Measurements from ENCODE around the gene KRT28.
"Not testable (repeated sequence)": the region's sequence is repeated elsewhere in the genome, so short reads cannot be mapped to it uniquely, and the experiment has no call there.

The KRT28 gene

DNA sequence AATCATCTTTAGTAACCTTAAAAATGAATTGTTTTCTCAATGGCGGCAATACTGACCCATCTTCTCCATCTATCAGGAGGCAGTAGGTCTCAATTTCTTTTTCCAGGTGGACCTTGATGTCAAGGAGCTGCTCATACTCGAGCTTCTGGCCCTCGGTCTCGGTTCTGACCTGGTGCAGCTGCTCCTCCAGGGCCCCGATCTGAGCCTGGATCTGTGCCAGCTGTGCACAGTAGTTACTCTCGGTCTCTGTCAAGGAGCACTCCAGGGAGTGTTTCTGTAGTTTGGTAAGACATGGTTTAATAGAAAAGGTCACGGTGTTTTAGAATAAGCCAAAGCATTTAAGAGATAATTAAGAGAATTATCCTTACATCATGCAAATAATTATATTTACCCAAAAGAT lies 22.3 kb downstream of the KRT28 start:
- no peak for DNase-seq

DNA sequence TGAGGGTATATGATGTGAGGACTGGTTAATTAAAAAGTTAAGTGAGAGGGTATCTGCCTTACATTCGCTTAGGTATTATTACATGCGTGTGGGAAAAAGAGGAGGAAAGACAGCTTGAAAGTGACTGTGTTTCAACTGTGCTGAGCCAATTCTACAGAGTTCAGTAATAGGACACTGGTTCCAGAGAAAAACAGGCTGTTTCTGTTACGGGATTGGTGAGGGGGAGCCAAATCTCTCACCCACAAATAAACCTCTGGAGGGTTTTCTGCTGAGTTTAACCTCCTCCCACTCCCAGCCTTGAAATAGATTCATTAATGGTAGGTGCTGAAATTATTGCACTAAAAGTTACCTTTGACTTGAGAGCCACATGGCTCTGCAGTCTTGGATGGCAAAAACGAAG lies 23.8 kb downstream of the KRT28 start:
- DNase-seq, result no peak

DNA sequence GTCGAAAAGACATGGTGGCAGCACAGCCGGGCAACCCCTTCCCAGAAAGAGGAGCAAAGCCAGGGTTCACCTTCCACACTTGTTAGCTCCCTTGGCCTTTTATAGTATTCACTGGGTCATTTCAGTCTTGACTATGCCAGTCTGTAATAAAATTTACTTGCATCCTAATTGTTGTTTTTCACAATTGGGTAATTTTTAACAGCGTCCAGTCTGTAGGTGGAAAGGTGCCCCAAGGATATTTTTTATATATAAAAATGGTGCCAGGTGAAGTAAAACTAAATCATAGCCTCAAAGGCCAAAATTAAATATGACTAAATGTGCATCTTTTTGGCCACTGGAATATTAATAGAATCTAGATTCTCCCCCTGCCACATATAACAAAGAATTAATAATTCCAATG lies 27.7 kb downstream of the KRT28 start, which contains the start of gene KRT26:
KRT26 (minus strand) TSS at position 101 of the 400 bp plus-strand sequence; CDS start at position 13, 88 bp downstream.
- no peak for DNase-seq

DNA sequence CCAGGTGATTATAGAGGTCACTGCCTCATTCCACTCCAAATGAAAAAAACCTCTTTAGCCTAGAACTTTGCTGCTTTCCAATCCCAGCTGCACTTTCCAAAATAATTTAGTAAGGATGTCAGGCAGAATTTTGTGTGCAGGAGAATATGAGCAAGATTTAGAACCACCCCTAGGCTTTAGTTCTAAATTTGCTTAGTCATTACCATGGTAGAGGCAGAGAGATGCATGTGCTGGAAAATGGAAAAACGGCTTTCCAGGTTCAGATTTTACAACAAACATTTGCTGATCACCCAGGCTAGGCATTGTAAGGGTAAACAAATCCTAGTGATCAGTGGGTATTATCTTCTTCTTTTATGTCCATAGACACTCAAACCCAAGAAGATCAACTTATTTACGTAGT lies 34.1 kb downstream of the KRT28 start:
- DNase-seq, result no peak

DNA sequence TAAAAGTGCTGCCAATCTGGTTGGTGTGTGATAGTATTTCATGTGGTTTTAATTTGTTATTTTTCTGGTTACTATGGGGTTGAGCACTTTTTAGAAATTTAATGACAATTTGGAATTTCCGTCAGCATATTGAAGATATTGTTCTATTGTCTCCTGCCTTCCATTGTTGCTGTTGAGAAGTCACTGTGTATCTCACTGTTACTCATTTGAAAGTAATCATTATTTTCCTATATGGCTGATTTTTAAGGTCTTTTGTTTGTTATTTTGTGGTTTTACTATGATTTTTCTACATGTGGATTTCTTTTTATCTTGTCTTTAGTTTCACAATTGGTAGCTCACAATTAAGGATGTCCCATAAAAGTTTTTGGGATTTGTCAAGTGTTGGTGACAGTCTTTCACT lies 36.0 kb downstream of the KRT28 start:
- no peak for DNase-seq

DNA sequence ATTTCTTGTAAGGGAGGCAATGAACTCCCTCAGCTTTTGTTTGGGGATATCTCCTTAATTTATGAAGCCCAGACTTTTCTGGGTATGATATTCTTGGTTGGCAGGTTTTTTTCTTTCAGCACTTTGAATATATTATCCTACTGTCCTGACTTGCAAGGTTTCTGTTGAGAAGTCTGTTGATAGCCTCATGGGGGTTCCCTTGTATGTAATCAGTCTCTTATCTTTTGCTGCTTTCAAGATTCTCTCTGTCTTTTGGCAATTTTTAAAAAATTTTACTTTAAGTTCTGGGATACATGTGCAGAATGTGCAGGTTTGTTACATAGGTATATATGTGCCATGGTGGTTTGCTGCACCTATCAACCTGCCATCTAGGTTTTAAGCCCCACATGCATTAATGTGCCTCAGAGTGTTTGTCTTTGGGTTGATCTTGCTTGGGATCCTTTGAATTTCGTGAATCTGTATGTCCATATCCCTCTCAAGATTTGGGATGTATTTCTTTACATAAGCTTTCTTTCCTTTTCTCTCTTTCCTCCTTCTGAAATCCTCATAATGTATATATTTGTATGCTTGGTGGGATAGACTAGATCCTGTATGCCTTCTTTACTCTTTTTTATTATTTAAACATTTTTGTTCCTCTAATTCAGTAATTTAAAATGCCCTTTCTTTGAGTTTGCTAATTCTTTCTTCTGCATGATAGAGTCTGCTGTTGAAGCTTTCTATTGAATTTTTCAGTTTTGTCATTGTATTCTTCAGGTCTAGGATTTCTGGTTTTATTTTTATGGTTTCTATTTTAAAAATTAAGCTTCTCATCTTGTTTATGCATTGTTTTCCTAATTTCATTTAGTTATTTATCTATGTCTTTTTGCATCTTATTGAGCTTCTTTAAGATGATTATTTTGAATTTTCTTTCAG lies 39.4 kb downstream of the KRT28 start:
- no peak for DNase-seq

DNA sequence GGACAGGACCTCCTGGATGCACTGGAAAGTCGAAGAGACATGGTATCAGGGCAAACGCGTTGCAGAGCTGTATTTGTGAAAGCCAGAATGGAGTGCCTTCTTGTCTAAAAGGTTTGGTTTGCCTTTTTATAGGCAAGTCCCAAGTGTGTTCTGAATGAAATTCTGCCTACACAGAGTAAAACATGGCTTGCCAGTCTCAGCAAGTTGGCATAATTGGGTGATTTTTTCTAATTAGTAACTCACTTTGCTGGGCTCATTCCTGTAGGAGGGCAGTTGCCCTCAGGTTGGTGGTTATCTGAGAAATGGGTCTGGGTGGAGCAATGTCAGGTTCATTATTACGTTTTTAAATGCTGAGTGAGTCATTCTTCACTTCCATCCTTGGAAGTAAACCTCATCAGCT lies 44.5 kb downstream of the KRT28 start, which contains the start of gene KRT25:
KRT25 (minus strand) TSS at position 101 of the 400 bp plus-strand sequence; CDS start at position 41, 60 bp downstream.
- DNase-seq, result no peak

DNA sequence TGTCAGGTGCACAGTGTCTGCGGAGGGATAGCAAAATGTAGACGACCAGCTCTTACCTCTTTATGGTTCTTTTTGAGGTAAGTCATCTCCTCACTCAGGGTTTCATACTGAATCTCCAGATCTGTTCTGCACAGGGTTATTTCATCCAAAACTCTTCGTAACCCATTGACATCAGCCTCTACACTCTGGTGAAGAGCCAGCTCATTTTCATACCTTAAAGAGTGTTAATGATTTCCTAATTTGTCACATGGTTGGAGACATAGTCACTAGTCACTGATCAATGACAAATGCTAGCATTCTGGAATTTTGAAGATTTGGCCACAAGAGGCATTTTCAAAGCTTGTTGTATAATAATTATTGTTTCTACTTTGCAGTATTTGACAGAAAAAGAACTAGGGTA lies 46.0 kb downstream of the KRT28 start:
- no peak for DNase-seq

DNA sequence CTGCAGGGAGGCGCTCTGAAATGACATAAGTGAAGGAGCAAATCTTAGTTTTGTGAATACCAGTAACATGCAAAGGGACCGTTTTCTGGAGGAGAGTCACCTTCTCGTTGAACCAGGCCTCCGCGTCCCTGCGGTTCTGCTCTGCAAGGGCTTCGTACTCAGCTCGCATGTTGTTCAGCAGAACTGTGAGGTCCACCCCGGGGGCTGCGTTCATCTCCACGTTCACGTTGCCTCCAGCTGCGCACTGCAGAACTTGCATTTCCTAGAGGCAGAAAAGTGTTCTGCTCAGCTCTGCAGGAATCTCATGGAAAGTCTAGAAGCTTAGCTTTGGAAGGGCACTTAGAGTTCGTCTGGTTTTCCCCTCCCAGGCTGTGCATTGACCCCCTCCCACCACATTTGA lies 48.7 kb downstream of the KRT28 start:
- no peak for DNase-seq

DNA sequence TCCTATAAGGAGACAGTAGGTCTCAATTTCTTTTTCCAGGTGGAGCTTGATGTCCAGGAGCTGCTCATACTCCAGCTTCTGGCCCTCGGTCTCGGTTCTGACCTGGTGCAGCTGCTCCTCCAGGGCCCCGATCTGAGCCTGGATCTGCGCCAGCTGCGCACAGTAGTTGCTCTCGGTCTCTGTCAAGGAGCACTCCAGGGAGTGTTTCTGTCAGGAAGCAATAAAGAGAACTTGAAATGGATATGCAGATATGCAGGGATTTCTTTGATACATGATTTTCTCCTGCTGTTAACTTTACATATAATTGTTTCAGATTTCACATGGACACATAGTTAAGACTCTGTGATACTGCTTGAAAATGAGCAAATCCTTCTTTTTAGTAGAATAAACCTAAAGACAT lies 49.4 kb downstream of the KRT28 start:
- no peak for DNase-seq

DNA sequence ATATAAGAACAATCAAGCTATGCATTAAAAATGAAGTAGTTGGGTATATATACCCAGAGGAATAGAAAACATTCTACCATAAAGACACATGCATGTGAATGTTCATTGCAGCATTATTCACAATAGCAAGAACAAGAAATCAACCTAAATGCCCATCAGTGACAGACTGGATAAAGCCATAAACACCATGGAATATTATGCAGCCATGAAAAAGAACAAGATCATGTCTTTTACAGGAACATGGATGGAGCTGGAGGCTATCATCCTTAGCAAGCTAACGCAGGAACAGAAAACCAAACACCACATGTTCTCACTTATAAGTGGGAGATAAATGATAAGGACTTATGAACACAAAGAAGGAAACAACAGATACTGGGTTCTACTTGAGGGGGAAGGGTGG lies 51.1 kb downstream of the KRT28 start:
- not testable (repeated sequence) for DNase-seq

Measured in activated CD8-positive, alpha-beta memory T cell treated with anti-CD3 and anti-CD28 coated beads for 24 hours (primary cell).